Measurements from ENCODE around the gene SZT2.

The SZT2 gene

DNA sequence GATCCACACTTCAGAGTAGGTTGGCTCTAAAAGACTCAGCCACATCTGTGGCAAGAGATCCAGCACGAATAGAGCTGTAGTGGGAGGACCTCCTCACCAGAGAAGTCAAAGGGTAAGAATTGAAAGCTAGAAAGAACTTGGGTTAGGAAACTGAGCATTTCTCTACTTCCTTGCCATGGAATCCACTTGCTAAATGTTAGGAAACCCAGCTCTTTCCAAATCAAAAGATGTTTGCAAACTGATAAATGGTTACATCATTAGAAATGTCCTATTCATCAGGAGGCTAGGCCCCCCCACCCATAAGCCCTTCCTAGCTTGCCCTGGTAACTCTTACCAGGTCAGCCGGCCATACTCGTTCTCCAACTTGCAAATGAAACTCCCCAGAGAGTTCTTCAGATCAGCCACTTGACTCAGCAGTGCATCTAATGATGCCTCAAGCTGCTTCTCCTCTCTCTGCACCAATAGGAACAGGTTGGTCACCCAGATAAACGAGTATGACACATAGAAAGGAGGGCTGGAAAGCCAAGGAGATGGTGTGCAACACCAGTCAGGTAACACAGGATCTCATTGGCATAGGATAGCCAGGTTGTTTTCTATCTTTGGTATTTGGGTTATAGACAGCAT is 1.6 kb upstream of the SZT2 start:
- TF ChIP-seq, protein P1, sequence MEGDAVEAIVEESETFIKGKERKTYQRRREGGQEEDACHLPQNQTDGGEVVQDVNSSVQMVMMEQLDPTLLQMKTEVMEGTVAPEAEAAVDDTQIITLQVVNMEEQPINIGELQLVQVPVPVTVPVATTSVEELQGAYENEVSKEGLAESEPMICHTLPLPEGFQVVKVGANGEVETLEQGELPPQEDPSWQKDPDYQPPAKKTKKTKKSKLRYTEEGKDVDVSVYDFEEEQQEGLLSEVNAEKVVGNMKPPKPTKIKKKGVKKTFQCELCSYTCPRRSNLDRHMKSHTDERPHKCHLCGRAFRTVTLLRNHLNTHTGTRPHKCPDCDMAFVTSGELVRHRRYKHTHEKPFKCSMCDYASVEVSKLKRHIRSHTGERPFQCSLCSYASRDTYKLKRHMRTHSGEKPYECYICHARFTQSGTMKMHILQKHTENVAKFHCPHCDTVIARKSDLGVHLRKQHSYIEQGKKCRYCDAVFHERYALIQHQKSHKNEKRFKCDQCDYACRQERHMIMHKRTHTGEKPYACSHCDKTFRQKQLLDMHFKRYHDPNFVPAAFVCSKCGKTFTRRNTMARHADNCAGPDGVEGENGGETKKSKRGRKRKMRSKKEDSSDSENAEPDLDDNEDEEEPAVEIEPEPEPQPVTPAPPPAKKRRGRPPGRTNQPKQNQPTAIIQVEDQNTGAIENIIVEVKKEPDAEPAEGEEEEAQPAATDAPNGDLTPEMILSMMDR (IDR thresholded peaks at IDR 0.05; ENCODE audit: low read depth, low read length, poor library complexity, severe bottlenecking): no peak
- TF ChIP-seq EZH2phosphoT487 (IDR thresholded peaks at IDR 0.05; ENCODE audit: borderline replicate concordance, low read length): no peak
- Histone ChIP-seq H3K4me3 (ENCODE audit: low read length) (peak overlapping the region; percentile 93), H3K9me3 (ENCODE audit: control insufficient read depth, insufficient read depth, low read length) (no peaks in the 10 kb centered on the region), H3K4me2 (ENCODE audit: low read length) (peak overlapping the region; percentile 75), H3K36me3 (ENCODE audit: control insufficient read depth, low read length) (peaks cover 53% of the 10 kb centered on the region), H3K27me3 (ENCODE audit: control insufficient read depth, low read length) (no peaks in the 10 kb centered on the region), H3K27ac (ENCODE audit: low read depth, low read length) (no peak overlapping the region), H3K79me2 (ENCODE audit: control insufficient read depth, low read length) (peaks cover 43% of the 10 kb centered on the region), H3K4me1 (ENCODE audit: control insufficient read depth, low read length) (peaks cover 21% of the 10 kb centered on the region), H3F3A (ENCODE audit: control insufficient read depth, insufficient read depth) (no peaks in the 10 kb centered on the region), H3K9me2 (replicated peaks; ENCODE audit: control insufficient read depth, low read length) (no peaks in the 10 kb centered on the region), H4K20me1 (ENCODE audit: control insufficient read depth, insufficient read depth, low read depth, low read length) (no peaks in the 10 kb centered on the region)

DNA sequence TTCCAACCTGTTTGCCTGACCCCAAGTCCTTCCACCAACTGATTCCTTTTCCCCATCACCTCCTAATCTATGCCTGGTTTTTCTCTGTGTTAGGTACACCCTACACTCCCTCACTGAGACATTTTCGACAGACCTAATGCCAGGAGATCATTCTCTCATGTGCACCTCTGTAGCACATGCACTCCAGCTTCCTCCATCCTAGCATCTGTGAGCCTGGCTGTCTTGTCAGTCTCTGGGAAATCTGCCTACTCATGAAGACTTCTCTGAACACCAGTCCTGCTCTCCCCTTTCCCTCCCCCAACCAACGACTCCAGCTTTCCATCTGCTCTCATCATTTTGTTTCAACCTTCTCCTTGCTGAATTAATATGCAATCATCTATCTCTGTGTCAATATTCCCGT is 1.1 kb upstream of the SZT2 start:
- H3K9me3 ChIP-seq (ENCODE audit: control insufficient read depth, insufficient read depth, low read length): no peaks in the 10 kb centered on the region
- H3K27me3 ChIP-seq (ENCODE audit: control insufficient read depth, low read length): no peaks in the 10 kb centered on the region
- peak overlapping the region; percentile 93 for H3K4me3 ChIP-seq (ENCODE audit: low read length)
- TF ChIP-seq, protein P1 (IDR thresholded peaks at IDR 0.05; ENCODE audit: low read depth, low read length, poor library complexity, severe bottlenecking): no peak
- TF ChIP-seq EZH2phosphoT487 (IDR thresholded peaks at IDR 0.05; ENCODE audit: borderline replicate concordance, low read length): no peak
- no peaks in the 10 kb centered on the region for H4K20me1 ChIP-seq (ENCODE audit: control insufficient read depth, insufficient read depth, low read depth, low read length)
- no peaks in the 10 kb centered on the region for H3F3A ChIP-seq (ENCODE audit: control insufficient read depth, insufficient read depth)
- H3K27ac ChIP-seq (ENCODE audit: low read depth, low read length): no peak overlapping the region
- H3K36me3 ChIP-seq (ENCODE audit: control insufficient read depth, low read length): peaks cover 48% of the 10 kb centered on the region
- no peaks in the 10 kb centered on the region for H3K9me2 ChIP-seq (replicated peaks; ENCODE audit: control insufficient read depth, low read length)
- peaks cover 21% of the 10 kb centered on the region for H3K4me1 ChIP-seq (ENCODE audit: control insufficient read depth, low read length)
- H3K79me2 ChIP-seq (ENCODE audit: control insufficient read depth, low read length): peaks cover 47% of the 10 kb centered on the region
- H3K4me2 ChIP-seq (ENCODE audit: low read length): peak overlapping the region; percentile 75

DNA sequence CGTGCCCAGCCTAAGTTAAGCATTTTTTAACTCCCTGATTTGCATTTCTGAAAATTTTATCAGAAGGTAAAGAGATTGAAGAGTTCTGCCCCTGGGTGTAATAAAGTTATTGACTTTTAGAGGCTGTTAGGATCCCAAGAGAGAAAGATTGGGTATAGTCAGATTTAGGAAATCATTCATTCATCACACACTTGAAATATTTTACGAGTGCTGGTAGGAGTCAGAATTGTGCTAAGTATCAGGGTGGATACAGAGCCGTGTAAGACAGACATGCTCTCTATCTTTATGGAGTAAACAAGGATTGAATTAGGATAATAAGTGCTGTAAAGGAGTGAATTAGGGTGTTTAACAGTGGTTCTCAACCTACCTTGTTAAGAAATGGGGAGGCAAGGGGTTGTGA is 3.0 kb downstream of the SZT2 start:
- no peaks in the 10 kb centered on the region for H3F3A ChIP-seq (ENCODE audit: control insufficient read depth, insufficient read depth)
- TF ChIP-seq EZH2phosphoT487 (IDR thresholded peaks at IDR 0.05; ENCODE audit: borderline replicate concordance, low read length): no peak
- H3K4me2 ChIP-seq (ENCODE audit: low read length): no peak overlapping the region
- no peaks in the 10 kb centered on the region for H4K20me1 ChIP-seq (ENCODE audit: control insufficient read depth, insufficient read depth, low read depth, low read length)
- no peak overlapping the region for H3K27ac ChIP-seq (ENCODE audit: low read depth, low read length)
- peaks cover 27% of the 10 kb centered on the region for H3K4me1 ChIP-seq (ENCODE audit: control insufficient read depth, low read length)
- H3K4me3 ChIP-seq (ENCODE audit: low read length): no peak overlapping the region
- H3K36me3 ChIP-seq (ENCODE audit: control insufficient read depth, low read length): peaks cover 11% of the 10 kb centered on the region
- H3K9me2 ChIP-seq (replicated peaks; ENCODE audit: control insufficient read depth, low read length): no peaks in the 10 kb centered on the region
- no peaks in the 10 kb centered on the region for H3K27me3 ChIP-seq (ENCODE audit: control insufficient read depth, low read length)
- no peaks in the 10 kb centered on the region for H3K9me3 ChIP-seq (ENCODE audit: control insufficient read depth, insufficient read depth, low read length)
- H3K79me2 ChIP-seq (ENCODE audit: control insufficient read depth, low read length): peaks cover 43% of the 10 kb centered on the region

DNA sequence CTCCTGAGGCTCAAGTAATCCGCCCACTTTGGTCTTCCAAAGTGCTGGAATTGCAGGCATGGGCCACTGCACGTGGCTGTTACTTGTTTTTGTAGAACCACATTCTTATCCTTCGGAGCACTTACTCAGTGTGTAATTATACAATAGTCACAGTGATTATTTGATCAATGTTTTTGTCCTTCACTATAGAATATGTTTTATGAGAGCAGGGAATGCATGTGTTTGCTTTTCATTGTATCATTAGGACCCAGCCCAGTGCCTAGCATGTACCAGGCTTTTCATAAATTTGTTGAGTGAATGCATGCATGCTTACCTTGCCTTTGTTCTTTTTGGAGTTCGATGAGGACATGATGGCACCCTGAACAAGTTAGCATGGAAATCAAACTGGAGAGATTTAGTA is 5.8 kb downstream of the SZT2 start:
- peaks cover 4% of the 10 kb centered on the region; the same call in 1 of the 2 replicates for H3K36me3 ChIP-seq (ENCODE audit: control insufficient read depth, low read length)
- no peaks in the 10 kb centered on the region for H3K9me3 ChIP-seq (ENCODE audit: control insufficient read depth, insufficient read depth, low read length)
- H4K20me1 ChIP-seq (ENCODE audit: control insufficient read depth, insufficient read depth, low read depth, low read length): no peaks in the 10 kb centered on the region
- H3K27ac ChIP-seq (ENCODE audit: low read depth, low read length): no peak overlapping the region
- peaks cover 15% of the 10 kb centered on the region for H3K4me1 ChIP-seq (ENCODE audit: control insufficient read depth, low read length)
- no peak overlapping the region for H3K4me2 ChIP-seq (ENCODE audit: low read length)
- H3K27me3 ChIP-seq (ENCODE audit: control insufficient read depth, low read length): no peaks in the 10 kb centered on the region
- no peaks in the 10 kb centered on the region for H3K9me2 ChIP-seq (replicated peaks; ENCODE audit: control insufficient read depth, low read length)
- TF ChIP-seq, protein P1 (IDR thresholded peaks at IDR 0.05; ENCODE audit: low read depth, low read length, poor library complexity, severe bottlenecking): no peak
- no peak for TF ChIP-seq EZH2phosphoT487 (IDR thresholded peaks at IDR 0.05; ENCODE audit: borderline replicate concordance, low read length)
- no peak overlapping the region for H3K4me3 ChIP-seq (ENCODE audit: low read length)
- H3K79me2 ChIP-seq (ENCODE audit: control insufficient read depth, low read length): peaks cover 15% of the 10 kb centered on the region
- H3F3A ChIP-seq (ENCODE audit: control insufficient read depth, insufficient read depth): no peaks in the 10 kb centered on the region

All from DOHH2 (cell line).